Occipital lobe (tissue), 2 donors: ENCODE measurements around the gene PIP4K2C. TPM values are rescaled to one million over a fixed set of nuclear protein-coding genes. Genes with fewer than 3 reads are reported as not detected.
"Not testable (repeated sequence)": the region's sequence is repeated elsewhere in the genome, so short reads cannot be mapped to it uniquely, and the experiment has no call there.

Experiments
- DNase-seq: peaks from one replicate; lab custom pipeline; 2025; lab: John Stamatoyannopoulos, UW
- total RNA-seq: library from RNA; depleted of rRNA; stranded (reverse); fragments of >200 nt; gene quantifications from one replicate; pipeline ENCODE4 v1.2.3, GENCODE V29; 2014

PIP4K2C gene
- total RNA-seq, 1 donor from 2014 or later: 13.6 TPM

GRCh38 chr12:57584690-57585089, 6.3 kb upstream of the PIP4K2C start:
- DNase-seq: no peak

GRCh38 chr12:57585156-57585555, 5.8 kb upstream of the PIP4K2C start:
- DNase-seq: no peak

- DNase-seq: no peak
These were observed 4.9 kb upstream of the PIP4K2C start for GRCh38 chr12:57586128-57586527.

GRCh38 chr12:57586832-57587429, 4.1 kb upstream of the PIP4K2C start:
- no peak for DNase-seq

GRCh38 chr12:57588951-57589610, 1.9 kb upstream of the PIP4K2C start:
- not testable (repeated sequence) for DNase-seq

- no peak for DNase-seq
These were observed 521 bp upstream of the PIP4K2C start for GRCh38 chr12:57590479-57590863.

- no peak for DNase-seq
These were observed 862 bp downstream of the PIP4K2C start for GRCh38 chr12:57591782-57592325.

GRCh38 chr12:57592551-57593165, 1.7 kb downstream of the PIP4K2C start:
- DNase-seq: peak; percentile 21

GRCh38 chr12:57593187-57593586, 2.2 kb downstream of the PIP4K2C start:
- DNase-seq: no peak

GRCh38 chr12:57600395-57600794, 9.4 kb downstream of the PIP4K2C start:
- no peak for DNase-seq

- DNase-seq: no peak
These were observed 11.6 kb downstream of the PIP4K2C start for GRCh38 chr12:57602544-57602943.

GRCh38 chr12:57603324-57603723, 12.3 kb downstream of the PIP4K2C start:
- no peak for DNase-seq

GRCh38 chr12:57603815-57604453, 12.9 kb downstream of the PIP4K2C start:
- DNase-seq: peak; percentile 44

GRCh38 chr12:57604454-57604991, 13.5 kb downstream of the PIP4K2C start, which contains the start of gene DTX3:
Gene DTX3, plus strand, starts transcription at chr12:57604824. Its CDS starts 1,694 bp downstream, at chr12:57606518.
- peak; percentile 66 for DNase-seq

- no peak for DNase-seq
These were observed 14.2 kb downstream of the PIP4K2C start for GRCh38 chr12:57604992-57605810.

- DNase-seq: no peak
These were observed 14.9 kb downstream of the PIP4K2C start for GRCh38 chr12:57605811-57606311.

GRCh38 chr12:57606399-57606798, 15.4 kb downstream of the PIP4K2C start:
- DNase-seq: no peak

GRCh38 chr12:57606821-57607220, 15.8 kb downstream of the PIP4K2C start:
- no peak for DNase-seq

GRCh38 chr12:57607958-57608663, 17.1 kb downstream of the PIP4K2C start:
- no peak for DNase-seq
